Liver (tissue), 9 donors: ENCODE data around the gene NQO2. TPM values are rescaled to one million over a fixed set of nuclear protein-coding genes. Genes with fewer than 3 reads are reported as not detected.

Source experiments
- DNase-seq: peaks from one replicate; pipeline ENCODE4 v3.0.0-alpha.2; 2017; ENCODE audit warnings: low spot score
- H3K27ac ChIP-seq, 2 donors: one replicate each; pipeline ENCODE4 v1.7.0; 2013; ENCODE audit warnings: inconsistent platforms in 2 of 2, low read length in 2 of 2, control low read depth in 1 of 2, low read depth in 1 of 2, mild to moderate bottlenecking in 1 of 2
- H3K27me3 ChIP-seq, 4 donors: one replicate each; pipeline versions ENCODE4 v1.6.1 to v1.7.0; 2013; ENCODE audit warnings: low read length in 3 of 4, inconsistent platforms in 1 of 4, mild to moderate bottlenecking in 1 of 4, moderate library complexity in 1 of 4; ENCODE audit not compliant: control insufficient read depth in 4 of 4, insufficient read depth in 4 of 4
- H3K36me3 ChIP-seq, 4 donors: one replicate each; pipeline versions ENCODE4 v1.6.1 to v1.7.0; 2013; ENCODE audit warnings: low read length in 3 of 4, mild to moderate bottlenecking in 3 of 4, low read depth in 1 of 4, moderate library complexity in 1 of 4; ENCODE audit not compliant: control insufficient read depth in 4 of 4, insufficient read depth in 3 of 4
- H3K4me1 ChIP-seq, 4 donors: one replicate each; pipeline versions ENCODE4 v1.6.1 to v1.7.0; 2013; ENCODE audit warnings: low read length in 3 of 4, mild to moderate bottlenecking in 3 of 4, moderate library complexity in 1 of 4; ENCODE audit not compliant: control insufficient read depth in 4 of 4, insufficient read depth in 4 of 4
- H3K4me3 ChIP-seq, 3 donors: one replicate each; pipeline versions ENCODE4 v1.6.1 to v1.7.0; 2013; ENCODE audit warnings: low read length in 3 of 3, control low read depth in 1 of 3, low read depth in 1 of 3, mild to moderate bottlenecking in 1 of 3
- H3K9ac ChIP-seq, 2 donors: one replicate each; pipeline ENCODE4 v1.7.0; 2013; ENCODE audit warnings: low read length in 2 of 2, mild to moderate bottlenecking in 2 of 2, moderate library complexity in 2 of 2, control low read depth in 1 of 2, low read depth in 1 of 2
- H3K9me3 ChIP-seq, 4 donors: one replicate each; pipeline versions ENCODE4 v1.6.1 to v1.7.0; 2013; ENCODE audit warnings: low read length in 3 of 4; ENCODE audit not compliant: control insufficient read depth in 4 of 4
- FOXA1 ChIP-seq: IDR thresholded peaks from 2 replicates; pipeline ENCODE4 v1.6.1; 2016; ENCODE audit warnings: antibody characterized with exemption
- FOXA2 ChIP-seq: IDR thresholded peaks from 2 replicates; pipeline ENCODE4 v1.6.1; 2016; ENCODE audit warnings: antibody characterized with exemption
- HNF4A ChIP-seq, 2 donors: conservative IDR thresholded peaks; 2 replicates each; pipeline ENCODE4 v1.6.1; 2016; ENCODE audit warnings: antibody characterized with exemption in 2 of 2, mild to moderate bottlenecking in 2 of 2
- JUND ChIP-seq, 2 donors: IDR thresholded peaks; 2 replicates each; pipeline ENCODE4 v1.6.1; 2016; ENCODE audit warnings: antibody characterized with exemption in 2 of 2
- SP1 ChIP-seq: IDR thresholded peaks from 2 replicates; pipeline ENCODE4 v1.6.1; 2018; ENCODE audit warnings: antibody characterized with exemption, mild to moderate bottlenecking
- TAF1 ChIP-seq: conservative IDR thresholded peaks from 2 replicates; pipeline ENCODE4 v1.6.1; 2016; ENCODE audit warnings: antibody characterized with exemption, mild to moderate bottlenecking
- YY1 ChIP-seq: IDR thresholded peaks from 2 replicates; pipeline ENCODE4 v1.6.1; 2016; ENCODE audit warnings: antibody characterized with exemption, mild to moderate bottlenecking
- WGBS: extraction: QIAGEN DNeasy Blood & Tissue Kit; methylation state at CpG from one replicate; pipeline ENCODE4 v1.1.7; 2013; 5-methylcytosine and 5-hydroxymethylcytosine counted together
- polyA plus RNA-seq, 2 donors: library from polyadenylated mRNA; stranded (reverse) in 1 of 2; unstranded in 1 of 2; fragments of 200-250 nt in 1 of 2; fragments of >200 nt in 1 of 2; fragmentation: Nextera tagmentation in 1 of 2; extraction: Ambion mirVana in 1 of 2; gene quantifications; one replicate each; pipeline versions ENCODE4 v1.2.1 to v1.2.3, GENCODE V29; 2013 to 2015
- total RNA-seq, 2 donors: library from RNA; depleted of rRNA; stranded (reverse); fragments of >200 nt; gene quantifications; one replicate each; pipeline ENCODE4 v1.2.3, GENCODE V29; 2014
- TF ChIP-seq, protein P1 (sequence below): IDR thresholded peaks from 2 replicates; pipeline ENCODE4 v1.6.1; 2016; ENCODE audit warnings: antibody characterized with exemption, mild to moderate bottlenecking
- TF ChIP-seq, protein P2 (sequence below): IDR thresholded peaks from 2 replicates; pipeline ENCODE4 v1.6.1; 2016; ENCODE audit warnings: antibody characterized with exemption
- TF ChIP-seq, protein P3 (sequence below): fragments of 150-350 bp; IDR thresholded peaks from 2 replicates; pipeline ENCODE4 v1.5.1; 2017; ENCODE audit warnings: improper control_type of control experiment, low read depth, low read length; ENCODE audit not compliant: missing input control
- donor health status: healthy.
- donor health status: healthy.
- donor health status: healthy.
- donor health status: healthy.
- donor health status: healthy.

Gene NQO2, protein sequence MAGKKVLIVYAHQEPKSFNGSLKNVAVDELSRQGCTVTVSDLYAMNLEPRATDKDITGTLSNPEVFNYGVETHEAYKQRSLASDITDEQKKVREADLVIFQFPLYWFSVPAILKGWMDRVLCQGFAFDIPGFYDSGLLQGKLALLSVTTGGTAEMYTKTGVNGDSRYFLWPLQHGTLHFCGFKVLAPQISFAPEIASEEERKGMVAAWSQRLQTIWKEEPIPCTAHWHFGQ
- 100 to 1,000 TPM in 1 of 2 donors, 10 to 100 TPM in 1; 11.5 to 124 TPM for total RNA-seq
- 100 to 1,000 TPM in 1 of 2 donors, 10 to 100 TPM in 1; 61.7 to 127 TPM for polyA plus RNA-seq

DNA sequence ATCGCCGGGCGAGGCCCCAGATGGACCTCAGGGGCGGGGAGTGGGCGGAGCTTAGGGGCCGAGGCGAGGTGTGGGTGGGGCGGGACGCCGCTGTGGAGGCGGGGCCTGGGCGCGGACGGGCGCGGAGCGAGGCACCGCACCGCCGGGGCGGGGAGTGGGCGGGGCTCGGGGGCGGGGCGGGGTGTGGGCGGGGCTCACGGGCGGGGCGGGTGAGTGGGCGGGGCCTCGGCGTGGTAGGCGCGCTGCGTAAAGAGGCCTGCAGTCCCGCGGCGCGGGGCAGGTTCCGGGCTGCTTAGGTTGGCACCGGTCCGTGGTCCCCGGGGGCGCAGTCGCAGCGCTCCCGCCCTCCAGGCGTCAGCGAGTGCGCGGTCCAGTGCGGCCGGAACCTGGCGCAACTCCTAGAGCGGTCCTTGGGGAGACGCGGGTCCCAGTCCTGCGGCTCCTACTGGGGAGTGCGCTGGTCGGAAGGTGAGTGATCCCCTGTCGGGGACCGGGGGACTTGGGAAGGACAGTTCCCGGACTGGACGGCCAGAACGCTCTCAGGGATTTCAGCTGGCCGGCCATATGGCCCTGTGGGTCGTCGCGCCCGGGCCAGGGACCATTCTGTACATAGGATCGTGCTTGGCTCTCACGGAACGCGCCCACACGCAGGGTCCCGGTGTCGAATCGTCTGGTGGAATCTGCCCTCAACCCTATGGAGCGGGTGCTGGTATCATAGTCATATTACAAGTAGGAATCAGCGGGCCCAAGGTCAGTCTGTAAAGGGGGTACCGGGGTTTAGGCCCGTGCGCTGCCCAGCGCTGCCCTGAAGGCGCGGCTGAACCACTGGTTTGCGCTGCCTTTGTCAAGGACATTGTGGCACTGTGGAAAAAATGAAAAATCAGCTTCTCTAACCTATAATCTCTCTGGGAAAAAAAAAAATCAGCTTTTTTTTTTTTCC, at the start of gene NQO2:
Gene NQO2 (plus strand): TSS at position 277 of the 940 bp plus-strand sequence. CDS start 6,659 bp downstream, outside the sequence.
- TF ChIP-seq, protein P1, sequence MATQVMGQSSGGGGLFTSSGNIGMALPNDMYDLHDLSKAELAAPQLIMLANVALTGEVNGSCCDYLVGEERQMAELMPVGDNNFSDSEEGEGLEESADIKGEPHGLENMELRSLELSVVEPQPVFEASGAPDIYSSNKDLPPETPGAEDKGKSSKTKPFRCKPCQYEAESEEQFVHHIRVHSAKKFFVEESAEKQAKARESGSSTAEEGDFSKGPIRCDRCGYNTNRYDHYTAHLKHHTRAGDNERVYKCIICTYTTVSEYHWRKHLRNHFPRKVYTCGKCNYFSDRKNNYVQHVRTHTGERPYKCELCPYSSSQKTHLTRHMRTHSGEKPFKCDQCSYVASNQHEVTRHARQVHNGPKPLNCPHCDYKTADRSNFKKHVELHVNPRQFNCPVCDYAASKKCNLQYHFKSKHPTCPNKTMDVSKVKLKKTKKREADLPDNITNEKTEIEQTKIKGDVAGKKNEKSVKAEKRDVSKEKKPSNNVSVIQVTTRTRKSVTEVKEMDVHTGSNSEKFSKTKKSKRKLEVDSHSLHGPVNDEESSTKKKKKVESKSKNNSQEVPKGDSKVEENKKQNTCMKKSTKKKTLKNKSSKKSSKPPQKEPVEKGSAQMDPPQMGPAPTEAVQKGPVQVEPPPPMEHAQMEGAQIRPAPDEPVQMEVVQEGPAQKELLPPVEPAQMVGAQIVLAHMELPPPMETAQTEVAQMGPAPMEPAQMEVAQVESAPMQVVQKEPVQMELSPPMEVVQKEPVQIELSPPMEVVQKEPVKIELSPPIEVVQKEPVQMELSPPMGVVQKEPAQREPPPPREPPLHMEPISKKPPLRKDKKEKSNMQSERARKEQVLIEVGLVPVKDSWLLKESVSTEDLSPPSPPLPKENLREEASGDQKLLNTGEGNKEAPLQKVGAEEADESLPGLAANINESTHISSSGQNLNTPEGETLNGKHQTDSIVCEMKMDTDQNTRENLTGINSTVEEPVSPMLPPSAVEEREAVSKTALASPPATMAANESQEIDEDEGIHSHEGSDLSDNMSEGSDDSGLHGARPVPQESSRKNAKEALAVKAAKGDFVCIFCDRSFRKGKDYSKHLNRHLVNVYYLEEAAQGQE, result peak; percentile 82
- TF ChIP-seq YY1 (peak; percentile 10), FOXA1 (no peak), TAF1 (peak; percentile 16)
- peak; percentile 99 for DNase-seq
- Histone ChIP-seq H3K4me1 (peaks cover 2 to 24% (median 21%) of the 10 kb centered on the region in 4 donors), H3K9ac (peak within 1 kb of the TSS; percentile 89 to 97), H3K36me3 (peaks cover 0 to 5% (median 2%) of the 10 kb centered on the region in 4 donors), H3K27ac (peak within 1 kb of the TSS; percentile 98 to 99), H3K9me3 (no peaks in the 10 kb centered on the region), H3K27me3 (no peaks in the 10 kb centered on the region), H3K4me3 (peak within 1 kb of the TSS; percentile 56 to 92 (median 68))
- 2% methylated on average over 87 of the region's 87 CpGs for WGBS

DNA sequence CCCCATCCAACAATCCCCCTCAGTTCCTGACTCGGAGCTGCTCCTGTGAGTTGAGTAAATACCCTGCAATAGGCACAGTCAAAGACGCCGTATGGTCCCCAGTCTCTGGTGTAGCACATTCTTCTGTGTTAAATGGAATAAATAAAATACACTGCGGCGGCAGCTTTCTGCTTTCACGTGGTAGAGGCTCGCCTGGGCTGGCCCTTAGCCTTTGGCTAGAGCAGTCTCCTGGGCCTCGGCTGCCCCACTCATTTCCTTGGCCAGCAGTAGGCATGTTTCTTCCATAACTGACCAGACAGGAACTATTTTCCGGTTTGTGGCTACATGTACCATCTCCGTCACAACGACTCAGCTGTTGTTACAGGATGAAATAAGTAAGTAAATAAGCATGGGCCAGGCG, 49.0 kb upstream of the NQO2 start:
- Histone ChIP-seq H3K27ac (no peak overlapping the region), H3K27me3 (no peaks in the 10 kb centered on the region), H3K9ac (no peak overlapping the region), H3K9me3 (no peaks in the 10 kb centered on the region), H3K4me3 (no peak overlapping the region), H3K36me3 (peaks cover 3 to 12% (median 7%) of the 10 kb centered on the region in 4 donors), H3K4me1 (peaks cover 0 to 8% (median 0%) of the 10 kb centered on the region in 4 donors)
- TF ChIP-seq YY1 (no peak), SP1 (no peak), JUND (IDR thresholded peaks at IDR 0.05) (no peak), FOXA2 (no peak), HNF4A (conservative IDR thresholded peaks at IDR 0.05) (no peak)
- TF ChIP-seq, protein P2, sequence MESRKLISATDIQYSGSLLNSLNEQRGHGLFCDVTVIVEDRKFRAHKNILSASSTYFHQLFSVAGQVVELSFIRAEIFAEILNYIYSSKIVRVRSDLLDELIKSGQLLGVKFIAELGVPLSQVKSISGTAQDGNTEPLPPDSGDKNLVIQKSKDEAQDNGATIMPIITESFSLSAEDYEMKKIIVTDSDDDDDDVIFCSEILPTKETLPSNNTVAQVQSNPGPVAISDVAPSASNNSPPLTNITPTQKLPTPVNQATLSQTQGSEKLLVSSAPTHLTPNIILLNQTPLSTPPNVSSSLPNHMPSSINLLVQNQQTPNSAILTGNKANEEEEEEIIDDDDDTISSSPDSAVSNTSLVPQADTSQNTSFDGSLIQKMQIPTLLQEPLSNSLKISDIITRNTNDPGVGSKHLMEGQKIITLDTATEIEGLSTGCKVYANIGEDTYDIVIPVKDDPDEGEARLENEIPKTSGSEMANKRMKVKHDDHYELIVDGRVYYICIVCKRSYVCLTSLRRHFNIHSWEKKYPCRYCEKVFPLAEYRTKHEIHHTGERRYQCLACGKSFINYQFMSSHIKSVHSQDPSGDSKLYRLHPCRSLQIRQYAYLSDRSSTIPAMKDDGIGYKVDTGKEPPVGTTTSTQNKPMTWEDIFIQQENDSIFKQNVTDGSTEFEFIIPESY, result no peak
- DNase-seq, result no peak
- WGBS, result 85% methylated on average over 12 of the region's 12 CpGs

DNA sequence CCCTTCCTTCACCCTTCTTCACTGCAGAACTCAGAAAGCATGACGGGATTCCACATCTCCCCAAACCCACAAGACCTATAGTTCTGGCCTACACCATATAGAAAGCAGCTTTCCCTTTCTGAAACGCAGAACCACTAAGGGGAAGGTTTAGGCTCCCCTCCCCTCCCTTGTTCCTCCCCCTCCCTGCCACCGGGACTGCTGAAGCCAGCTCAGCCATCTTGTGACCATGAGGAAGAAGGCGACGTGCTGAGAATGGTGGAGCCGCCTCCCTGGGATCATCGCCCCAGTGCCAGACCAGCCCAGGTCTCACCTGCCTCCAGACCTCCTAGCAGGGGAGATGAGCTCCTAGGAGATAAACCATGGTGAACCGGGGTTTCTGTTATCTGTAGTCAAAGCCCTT, 48.0 kb upstream of the NQO2 start:
- Histone ChIP-seq H3K27ac (peak overlapping the region in 1 of 2 donors; percentile 6), H3K4me3 (no peak overlapping the region), H3K27me3 (no peaks in the 10 kb centered on the region), H3K36me3 (peaks cover 3 to 12% (median 7%) of the 10 kb centered on the region in 4 donors), H3K9me3 (no peaks in the 10 kb centered on the region), H3K9ac (no peak overlapping the region), H3K4me1 (peaks cover 0 to 8% (median 0%) of the 10 kb centered on the region in 4 donors)
- peak; percentile 40 for TF ChIP-seq YY1
- TF ChIP-seq, protein P3, sequence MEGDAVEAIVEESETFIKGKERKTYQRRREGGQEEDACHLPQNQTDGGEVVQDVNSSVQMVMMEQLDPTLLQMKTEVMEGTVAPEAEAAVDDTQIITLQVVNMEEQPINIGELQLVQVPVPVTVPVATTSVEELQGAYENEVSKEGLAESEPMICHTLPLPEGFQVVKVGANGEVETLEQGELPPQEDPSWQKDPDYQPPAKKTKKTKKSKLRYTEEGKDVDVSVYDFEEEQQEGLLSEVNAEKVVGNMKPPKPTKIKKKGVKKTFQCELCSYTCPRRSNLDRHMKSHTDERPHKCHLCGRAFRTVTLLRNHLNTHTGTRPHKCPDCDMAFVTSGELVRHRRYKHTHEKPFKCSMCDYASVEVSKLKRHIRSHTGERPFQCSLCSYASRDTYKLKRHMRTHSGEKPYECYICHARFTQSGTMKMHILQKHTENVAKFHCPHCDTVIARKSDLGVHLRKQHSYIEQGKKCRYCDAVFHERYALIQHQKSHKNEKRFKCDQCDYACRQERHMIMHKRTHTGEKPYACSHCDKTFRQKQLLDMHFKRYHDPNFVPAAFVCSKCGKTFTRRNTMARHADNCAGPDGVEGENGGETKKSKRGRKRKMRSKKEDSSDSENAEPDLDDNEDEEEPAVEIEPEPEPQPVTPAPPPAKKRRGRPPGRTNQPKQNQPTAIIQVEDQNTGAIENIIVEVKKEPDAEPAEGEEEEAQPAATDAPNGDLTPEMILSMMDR, result no peak
- DNase-seq, result no peak
- 64% methylated on average over 8 of the region's 8 CpGs for WGBS
